SK-N-SH (cell line): Measurements from ENCODE around the gene PRG2.

Experiments
- CHD2 ChIP-seq: fragments of 150-350 bp; IDR thresholded peaks from 2 replicates; pipeline ENCODE4 v1.6.1; 2018; ENCODE audit warnings: low read length; ENCODE audit not compliant: partially characterized antibody
- EP300 ChIP-seq, 2 experiments: IDR thresholded peaks; 2 replicates each; pipeline versions ENCODE4 v1.4.0 to v1.6.1; 2012; ENCODE audit warnings: borderline replicate concordance in 1 of 2, low read depth in 1 of 2, low read length in 1 of 2
- EZH2phosphoT487 ChIP-seq: fragments of 200-600 bp; sonication (generic); IDR thresholded peaks from 2 replicates; pipeline ENCODE4 v1.6.1; 2017; ENCODE audit warnings: low read depth, mixed run types, mild to moderate bottlenecking, antibody characterized with exemption, moderate library complexity, borderline replicate concordance
- JUND ChIP-seq: IDR thresholded peaks from 2 replicates; pipeline ENCODE4 v1.4.0; 2012
- MXI1 ChIP-seq: IDR thresholded peaks from 2 replicates; pipeline ENCODE4 v1.6.1; 2012; ENCODE audit warnings: mild to moderate bottlenecking, low read depth, low read length, improper control_type of control experiment
- POLR2AphosphoS5 ChIP-seq: IDR thresholded peaks from 2 replicates; pipeline ENCODE4 v1.6.1; 2012; ENCODE audit warnings: low read depth, low read length
- RXRA ChIP-seq: IDR thresholded peaks from 2 replicates; pipeline ENCODE4 v1.4.0; 2012; ENCODE audit warnings: low read depth, mild to moderate bottlenecking, borderline replicate concordance
- SMC3 ChIP-seq: IDR thresholded peaks from 2 replicates; pipeline ENCODE4 v1.6.1; 2012; ENCODE audit warnings: low read depth, low read length, improper control_type of control experiment
- TAF1 ChIP-seq: IDR thresholded peaks from 2 replicates; pipeline ENCODE4 v1.6.1; 2012; ENCODE audit warnings: low read depth, mild to moderate bottlenecking, low read length, moderate library complexity, borderline replicate concordance
- YY1 ChIP-seq: IDR thresholded peaks from 2 replicates; pipeline ENCODE4 v1.4.0; 2012; ENCODE audit warnings: low read depth, mild to moderate bottlenecking
- TF ChIP-seq, protein P1 (sequence below): fragments of 200-600 bp; sonication (generic); IDR thresholded peaks from 2 replicates; pipeline ENCODE4 v1.6.1; 2017; ENCODE audit warnings: antibody characterized with exemption, mild to moderate bottlenecking, moderate library complexity
- TF ChIP-seq, protein P2 (sequence below): IDR thresholded peaks from 2 replicates; pipeline ENCODE4; 2012
- TF ChIP-seq, protein P3 (sequence below): IDR thresholded peaks from 2 replicates; pipeline ENCODE4 v1.4.0; 2012; ENCODE audit warnings: low read depth, borderline replicate concordance
- TF ChIP-seq, protein P4 (sequence below): IDR thresholded peaks from 2 replicates; pipeline ENCODE4 v1.6.1; 2012; ENCODE audit warnings: mild to moderate bottlenecking, low read depth, low read length, moderate library complexity

DNA sequence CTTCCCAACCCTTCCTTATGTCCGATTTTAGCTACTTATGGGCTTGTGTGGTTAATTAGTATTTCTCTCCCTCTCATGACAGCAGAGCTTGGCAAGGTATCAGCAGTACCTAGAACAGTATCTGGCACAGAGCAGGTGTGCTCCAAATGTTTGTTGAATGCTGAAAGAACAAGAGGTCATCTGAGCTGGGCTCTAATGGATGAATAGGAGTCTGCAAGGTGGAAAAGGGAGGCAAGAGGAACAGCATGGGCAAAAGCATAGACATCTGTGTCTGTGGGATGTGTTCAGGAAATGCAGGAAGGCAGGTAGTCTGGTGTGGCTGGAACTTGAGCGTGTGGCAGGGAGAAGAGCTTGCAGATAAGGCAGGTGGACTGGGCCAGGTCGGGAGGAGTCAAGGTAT lies 28.5 kb downstream of the PRG2 start:
- TF ChIP-seq YY1 (no peak), SMC3 (no peak), TAF1 (no peak), EP300 (IDR thresholded peaks at IDR 0.05; ENCODE audit: borderline replicate concordance in 1 of 2, low read depth in 1 of 2, low read length in 1 of 2) (no peak), RXRA (no peak), EZH2phosphoT487 (no peak), MXI1 (no peak), CHD2 (no peak), POLR2AphosphoS5 (no peak), JUND (no peak)
- TF ChIP-seq, protein P1, sequence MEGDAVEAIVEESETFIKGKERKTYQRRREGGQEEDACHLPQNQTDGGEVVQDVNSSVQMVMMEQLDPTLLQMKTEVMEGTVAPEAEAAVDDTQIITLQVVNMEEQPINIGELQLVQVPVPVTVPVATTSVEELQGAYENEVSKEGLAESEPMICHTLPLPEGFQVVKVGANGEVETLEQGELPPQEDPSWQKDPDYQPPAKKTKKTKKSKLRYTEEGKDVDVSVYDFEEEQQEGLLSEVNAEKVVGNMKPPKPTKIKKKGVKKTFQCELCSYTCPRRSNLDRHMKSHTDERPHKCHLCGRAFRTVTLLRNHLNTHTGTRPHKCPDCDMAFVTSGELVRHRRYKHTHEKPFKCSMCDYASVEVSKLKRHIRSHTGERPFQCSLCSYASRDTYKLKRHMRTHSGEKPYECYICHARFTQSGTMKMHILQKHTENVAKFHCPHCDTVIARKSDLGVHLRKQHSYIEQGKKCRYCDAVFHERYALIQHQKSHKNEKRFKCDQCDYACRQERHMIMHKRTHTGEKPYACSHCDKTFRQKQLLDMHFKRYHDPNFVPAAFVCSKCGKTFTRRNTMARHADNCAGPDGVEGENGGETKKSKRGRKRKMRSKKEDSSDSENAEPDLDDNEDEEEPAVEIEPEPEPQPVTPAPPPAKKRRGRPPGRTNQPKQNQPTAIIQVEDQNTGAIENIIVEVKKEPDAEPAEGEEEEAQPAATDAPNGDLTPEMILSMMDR: no peak
- TF ChIP-seq, protein P2, sequence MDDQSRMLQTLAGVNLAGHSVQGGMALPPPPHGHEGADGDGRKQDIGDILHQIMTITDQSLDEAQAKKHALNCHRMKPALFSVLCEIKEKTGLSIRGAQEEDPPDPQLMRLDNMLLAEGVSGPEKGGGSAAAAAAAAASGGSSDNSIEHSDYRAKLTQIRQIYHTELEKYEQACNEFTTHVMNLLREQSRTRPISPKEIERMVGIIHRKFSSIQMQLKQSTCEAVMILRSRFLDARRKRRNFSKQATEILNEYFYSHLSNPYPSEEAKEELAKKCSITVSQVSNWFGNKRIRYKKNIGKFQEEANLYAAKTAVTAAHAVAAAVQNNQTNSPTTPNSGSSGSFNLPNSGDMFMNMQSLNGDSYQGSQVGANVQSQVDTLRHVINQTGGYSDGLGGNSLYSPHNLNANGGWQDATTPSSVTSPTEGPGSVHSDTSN: no peak
- TF ChIP-seq, protein P3, sequence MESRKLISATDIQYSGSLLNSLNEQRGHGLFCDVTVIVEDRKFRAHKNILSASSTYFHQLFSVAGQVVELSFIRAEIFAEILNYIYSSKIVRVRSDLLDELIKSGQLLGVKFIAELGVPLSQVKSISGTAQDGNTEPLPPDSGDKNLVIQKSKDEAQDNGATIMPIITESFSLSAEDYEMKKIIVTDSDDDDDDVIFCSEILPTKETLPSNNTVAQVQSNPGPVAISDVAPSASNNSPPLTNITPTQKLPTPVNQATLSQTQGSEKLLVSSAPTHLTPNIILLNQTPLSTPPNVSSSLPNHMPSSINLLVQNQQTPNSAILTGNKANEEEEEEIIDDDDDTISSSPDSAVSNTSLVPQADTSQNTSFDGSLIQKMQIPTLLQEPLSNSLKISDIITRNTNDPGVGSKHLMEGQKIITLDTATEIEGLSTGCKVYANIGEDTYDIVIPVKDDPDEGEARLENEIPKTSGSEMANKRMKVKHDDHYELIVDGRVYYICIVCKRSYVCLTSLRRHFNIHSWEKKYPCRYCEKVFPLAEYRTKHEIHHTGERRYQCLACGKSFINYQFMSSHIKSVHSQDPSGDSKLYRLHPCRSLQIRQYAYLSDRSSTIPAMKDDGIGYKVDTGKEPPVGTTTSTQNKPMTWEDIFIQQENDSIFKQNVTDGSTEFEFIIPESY: no peak
- TF ChIP-seq, protein P4, sequence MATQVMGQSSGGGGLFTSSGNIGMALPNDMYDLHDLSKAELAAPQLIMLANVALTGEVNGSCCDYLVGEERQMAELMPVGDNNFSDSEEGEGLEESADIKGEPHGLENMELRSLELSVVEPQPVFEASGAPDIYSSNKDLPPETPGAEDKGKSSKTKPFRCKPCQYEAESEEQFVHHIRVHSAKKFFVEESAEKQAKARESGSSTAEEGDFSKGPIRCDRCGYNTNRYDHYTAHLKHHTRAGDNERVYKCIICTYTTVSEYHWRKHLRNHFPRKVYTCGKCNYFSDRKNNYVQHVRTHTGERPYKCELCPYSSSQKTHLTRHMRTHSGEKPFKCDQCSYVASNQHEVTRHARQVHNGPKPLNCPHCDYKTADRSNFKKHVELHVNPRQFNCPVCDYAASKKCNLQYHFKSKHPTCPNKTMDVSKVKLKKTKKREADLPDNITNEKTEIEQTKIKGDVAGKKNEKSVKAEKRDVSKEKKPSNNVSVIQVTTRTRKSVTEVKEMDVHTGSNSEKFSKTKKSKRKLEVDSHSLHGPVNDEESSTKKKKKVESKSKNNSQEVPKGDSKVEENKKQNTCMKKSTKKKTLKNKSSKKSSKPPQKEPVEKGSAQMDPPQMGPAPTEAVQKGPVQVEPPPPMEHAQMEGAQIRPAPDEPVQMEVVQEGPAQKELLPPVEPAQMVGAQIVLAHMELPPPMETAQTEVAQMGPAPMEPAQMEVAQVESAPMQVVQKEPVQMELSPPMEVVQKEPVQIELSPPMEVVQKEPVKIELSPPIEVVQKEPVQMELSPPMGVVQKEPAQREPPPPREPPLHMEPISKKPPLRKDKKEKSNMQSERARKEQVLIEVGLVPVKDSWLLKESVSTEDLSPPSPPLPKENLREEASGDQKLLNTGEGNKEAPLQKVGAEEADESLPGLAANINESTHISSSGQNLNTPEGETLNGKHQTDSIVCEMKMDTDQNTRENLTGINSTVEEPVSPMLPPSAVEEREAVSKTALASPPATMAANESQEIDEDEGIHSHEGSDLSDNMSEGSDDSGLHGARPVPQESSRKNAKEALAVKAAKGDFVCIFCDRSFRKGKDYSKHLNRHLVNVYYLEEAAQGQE: no peak
